Measurements from ENCODE around the gene KCNG2. TPM values are rescaled to one million over a fixed set of nuclear protein-coding genes. Genes with fewer than 3 reads are reported as not detected.

KCNG2 gene
- total and polyA plus RNA-seq, 2 of the 13 experiments (the other 11 are each of a cell fraction or from before 2014, with no cell fraction given), result not detected

DNA sequence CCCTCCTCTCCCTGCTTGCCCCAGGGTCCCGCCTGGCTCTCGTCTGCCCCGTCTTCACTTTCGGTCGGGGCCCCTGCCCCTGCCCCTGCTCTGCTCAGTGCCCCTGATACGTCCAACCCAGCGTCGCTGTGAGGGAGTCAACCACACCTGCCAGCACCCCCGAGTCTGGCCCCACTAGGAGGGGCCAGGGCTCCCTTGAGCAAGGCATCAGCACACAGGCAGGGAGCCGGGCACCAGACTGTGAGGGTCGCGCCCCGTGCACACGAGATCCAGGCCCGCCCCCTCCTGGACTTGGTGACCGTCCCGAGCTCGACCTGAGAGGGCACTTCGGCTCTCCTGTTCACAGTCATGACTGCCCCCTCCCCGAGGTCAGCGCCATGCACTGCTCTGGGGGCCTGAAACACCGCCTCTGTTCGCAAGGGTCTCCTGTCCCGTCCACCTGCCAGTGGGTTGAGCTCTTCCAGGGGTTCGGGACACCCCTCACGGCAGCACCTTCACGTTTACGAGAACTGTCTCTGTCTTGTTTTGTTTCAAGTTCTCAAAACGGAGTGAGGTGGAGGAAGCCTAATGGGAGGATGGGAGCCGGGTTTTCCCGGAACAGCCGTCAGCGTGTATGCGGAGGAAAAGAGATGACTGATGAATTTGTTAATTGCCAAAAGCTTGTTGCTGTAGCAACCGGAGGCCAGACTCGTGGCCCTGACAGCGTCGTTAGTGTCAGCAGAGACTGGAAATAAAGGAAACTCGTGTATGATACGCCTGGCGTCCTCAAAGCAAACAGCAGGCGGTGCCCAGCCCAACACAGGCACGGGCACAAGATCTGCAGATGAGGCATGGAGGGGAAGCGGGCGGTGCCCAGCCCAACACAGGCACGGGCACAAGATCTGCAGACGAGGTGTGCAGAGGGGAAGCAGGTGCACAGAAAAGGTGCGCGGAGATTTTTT, 48.2 kb upstream of the KCNG2 start:
- Histone ChIP-seq H3K9ac (ENCODE audit: insufficient read depth, low read depth, low read length) (no peak overlapping the region), H4K20me1 (ENCODE audit: insufficient read depth, low read length) (no peaks in the 10 kb centered on the region), H3K79me2 (ENCODE audit: insufficient read depth, low read length) (no peaks in the 10 kb centered on the region), H2AFZ (ENCODE audit: low read length) (no peak overlapping the region), H3K4me1 (ENCODE audit: insufficient read depth, low read length) (no peaks in the 10 kb centered on the region), H3K4me3 (replicated peaks in 1 of 3; ENCODE audit: insufficient read depth in 1 of 3, low read depth in 2 of 3, low read length in 3 of 3) (no peak overlapping the region), H3K27ac (ENCODE audit: extremely low read length, insufficient read depth, low read length) (no peak overlapping the region), H3K4me2 (ENCODE audit: low read depth, low read length) (no peak overlapping the region), H3K36me3 (replicated peaks in 1 of 2; ENCODE audit: control insufficient read depth in 1 of 2, insufficient read depth in 2 of 2, low read length in 2 of 2) (peaks cover 5 to 29% of the 10 kb centered on the region in 2 experiments; a peak in 4 of 5 replicates), H3K27me3 (ENCODE audit: control insufficient read depth in 1 of 2, insufficient read depth in 2 of 2, low read length in 2 of 2) (no peaks in the 10 kb centered on the region), H3K9me3 (ENCODE audit: low read length) (no peaks in the 10 kb centered on the region)
- CTCF ChIA-PET (ENCODE audit: low intra/inter-chr PET ratio, low total read pairs), result no interaction called here
- in situ Hi-C loops (cut with HindIII; ENCODE audit: extremely low pct_ligation_motif_present, low pct_unique_long_range_greater_than_20kb), result no loop called here
- BruUV-seq (replicated peaks), result no TSS peak
- POLR2A ChIA-PET, result no interaction called here
- ATAC-seq (no peak), FAIRE-seq (no peak), DNase-seq (ENCODE audit: low spot score) (no peak)
- intact Hi-C loops (cut with micrococcal nuclease; ENCODE audit: unreplicated experiment), result no loop called here
- WGBS (ENCODE audit: low lambda C conversion rate), result 94% methylated on average over 43 of the region's 49 CpGs
- TF ChIP-seq, protein P1, sequence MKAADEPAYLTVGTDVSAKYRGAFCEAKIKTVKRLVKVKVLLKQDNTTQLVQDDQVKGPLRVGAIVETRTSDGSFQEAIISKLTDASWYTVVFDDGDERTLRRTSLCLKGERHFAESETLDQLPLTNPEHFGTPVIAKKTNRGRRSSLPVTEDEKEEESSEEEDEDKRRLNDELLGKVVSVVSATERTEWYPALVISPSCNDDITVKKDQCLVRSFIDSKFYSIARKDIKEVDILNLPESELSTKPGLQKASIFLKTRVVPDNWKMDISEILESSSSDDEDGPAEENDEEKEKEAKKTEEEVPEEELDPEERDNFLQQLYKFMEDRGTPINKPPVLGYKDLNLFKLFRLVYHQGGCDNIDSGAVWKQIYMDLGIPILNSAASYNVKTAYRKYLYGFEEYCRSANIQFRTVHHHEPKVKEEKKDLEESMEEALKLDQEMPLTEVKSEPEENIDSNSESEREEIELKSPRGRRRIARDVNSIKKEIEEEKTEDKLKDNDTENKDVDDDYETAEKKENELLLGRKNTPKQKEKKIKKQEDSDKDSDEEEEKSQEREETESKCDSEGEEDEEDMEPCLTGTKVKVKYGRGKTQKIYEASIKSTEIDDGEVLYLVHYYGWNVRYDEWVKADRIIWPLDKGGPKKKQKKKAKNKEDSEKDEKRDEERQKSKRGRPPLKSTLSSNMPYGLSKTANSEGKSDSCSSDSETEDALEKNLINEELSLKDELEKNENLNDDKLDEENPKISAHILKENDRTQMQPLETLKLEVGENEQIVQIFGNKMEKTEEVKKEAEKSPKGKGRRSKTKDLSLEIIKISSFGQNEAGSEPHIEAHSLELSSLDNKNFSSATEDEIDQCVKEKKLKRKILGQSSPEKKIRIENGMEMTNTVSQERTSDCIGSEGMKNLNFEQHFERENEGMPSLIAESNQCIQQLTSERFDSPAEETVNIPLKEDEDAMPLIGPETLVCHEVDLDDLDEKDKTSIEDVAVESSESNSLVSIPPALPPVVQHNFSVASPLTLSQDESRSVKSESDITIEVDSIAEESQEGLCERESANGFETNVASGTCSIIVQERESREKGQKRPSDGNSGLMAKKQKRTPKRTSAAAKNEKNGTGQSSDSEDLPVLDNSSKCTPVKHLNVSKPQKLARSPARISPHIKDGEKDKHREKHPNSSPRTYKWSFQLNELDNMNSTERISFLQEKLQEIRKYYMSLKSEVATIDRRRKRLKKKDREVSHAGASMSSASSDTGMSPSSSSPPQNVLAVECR (CRISPR knock-in tag; IDR thresholded peaks at IDR 0.05; ENCODE audit: borderline replicate concordance), result no peak
- TF ChIP-seq NR2F2 (IDR thresholded peaks at IDR 0.05; ENCODE audit: borderline replicate concordance, low read depth), result no peak
- TF ChIP-seq, protein P2, sequence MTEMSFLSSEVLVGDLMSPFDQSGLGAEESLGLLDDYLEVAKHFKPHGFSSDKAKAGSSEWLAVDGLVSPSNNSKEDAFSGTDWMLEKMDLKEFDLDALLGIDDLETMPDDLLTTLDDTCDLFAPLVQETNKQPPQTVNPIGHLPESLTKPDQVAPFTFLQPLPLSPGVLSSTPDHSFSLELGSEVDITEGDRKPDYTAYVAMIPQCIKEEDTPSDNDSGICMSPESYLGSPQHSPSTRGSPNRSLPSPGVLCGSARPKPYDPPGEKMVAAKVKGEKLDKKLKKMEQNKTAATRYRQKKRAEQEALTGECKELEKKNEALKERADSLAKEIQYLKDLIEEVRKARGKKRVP (CRISPR knock-in tag; IDR thresholded peaks at IDR 0.05), result no peak
- no peak for TF ChIP-seq HNRNPLL (IDR thresholded peaks at IDR 0.05; ENCODE audit: low read depth, low read length, poor library complexity, severe bottlenecking)
- TF ChIP-seq ZNF749 (CRISPR knock-in tag; IDR thresholded peaks at IDR 0.05; ENCODE audit: borderline replicate concordance), result no peak
- TF ChIP-seq KAT8 (CRISPR knock-in tag; IDR thresholded peaks at IDR 0.05), result no peak
- TF ChIP-seq, protein P3, sequence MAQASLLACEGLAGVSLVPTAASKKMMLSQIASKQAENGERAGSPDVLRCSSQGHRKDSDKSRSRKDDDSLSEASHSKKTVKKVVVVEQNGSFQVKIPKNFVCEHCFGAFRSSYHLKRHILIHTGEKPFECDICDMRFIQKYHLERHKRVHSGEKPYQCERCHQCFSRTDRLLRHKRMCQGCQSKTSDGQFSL (CRISPR knock-in tag; IDR thresholded peaks at IDR 0.05), result no peak
- TF ChIP-seq, protein P4, sequence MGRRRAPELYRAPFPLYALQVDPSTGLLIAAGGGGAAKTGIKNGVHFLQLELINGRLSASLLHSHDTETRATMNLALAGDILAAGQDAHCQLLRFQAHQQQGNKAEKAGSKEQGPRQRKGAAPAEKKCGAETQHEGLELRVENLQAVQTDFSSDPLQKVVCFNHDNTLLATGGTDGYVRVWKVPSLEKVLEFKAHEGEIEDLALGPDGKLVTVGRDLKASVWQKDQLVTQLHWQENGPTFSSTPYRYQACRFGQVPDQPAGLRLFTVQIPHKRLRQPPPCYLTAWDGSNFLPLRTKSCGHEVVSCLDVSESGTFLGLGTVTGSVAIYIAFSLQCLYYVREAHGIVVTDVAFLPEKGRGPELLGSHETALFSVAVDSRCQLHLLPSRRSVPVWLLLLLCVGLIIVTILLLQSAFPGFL (CRISPR knock-in tag; IDR thresholded peaks at IDR 0.05), result no peak
- no peak for TF ChIP-seq ZNF772 (CRISPR knock-in tag; IDR thresholded peaks at IDR 0.05)
- no peak for TF ChIP-seq THYN1 (CRISPR knock-in tag; IDR thresholded peaks at IDR 0.05; ENCODE audit: borderline replicate concordance, low read depth)
- TF ChIP-seq RARG (CRISPR knock-in tag; IDR thresholded peaks at IDR 0.05; ENCODE audit: low read depth), result no peak
- no peak for TF ChIP-seq ZNF773 (CRISPR knock-in tag; IDR thresholded peaks at IDR 0.05; ENCODE audit: borderline replicate concordance)
- no peak for TF ChIP-seq NONO (IDR thresholded peaks at IDR 0.05)
- no peak for TF ChIP-seq NONO (CRISPR knock-in tag; conservative IDR thresholded peaks at IDR 0.05)
- TF ChIP-seq, protein P5, sequence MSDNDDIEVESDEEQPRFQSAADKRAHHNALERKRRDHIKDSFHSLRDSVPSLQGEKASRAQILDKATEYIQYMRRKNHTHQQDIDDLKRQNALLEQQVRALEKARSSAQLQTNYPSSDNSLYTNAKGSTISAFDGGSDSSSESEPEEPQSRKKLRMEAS (IDR thresholded peaks at IDR 0.05), result no peak
- TF ChIP-seq ZKSCAN5 (CRISPR knock-in tag; IDR thresholded peaks at IDR 0.05), result no peak
- no peak for TF ChIP-seq ZNF788 (CRISPR knock-in tag; IDR thresholded peaks at IDR 0.05; ENCODE audit: borderline replicate concordance)

All from HepG2 (cell line).